Dedifferentiated amniotic fluid mesenchymal stem cell (primary cell): ENCODE data around the gene NRG3.
"Not testable (repeated sequence)": the region's sequence is repeated elsewhere in the genome, so short reads cannot be mapped to it uniquely, and the experiment has no call there.

ENCODE experiments used
- DNase-seq: peaks from one replicate; pipeline ENCODE4 v3.0.0-alpha.2; 2016; ENCODE audit errors: extremely low spot score

Gene NRG3

GRCh38 chr10:82981137-82981723, 1106.2 kb downstream of the NRG3 start:
- DNase-seq = no peak

- peak; percentile 94 for DNase-seq
Measured at GRCh38 chr10:82982110-82982608, 1107.2 kb downstream of the NRG3 start.

GRCh38 chr10:82986216-82986615, 1111.2 kb downstream of the NRG3 start:
- no peak for DNase-seq

GRCh38 chr10:83006479-83006878, 1131.5 kb downstream of the NRG3 start:
- DNase-seq = not testable (repeated sequence)

GRCh38 chr10:83007510-83007909, 1132.5 kb downstream of the NRG3 start:
- DNase-seq = no peak

- DNase-seq = peak; percentile 57
Measured at GRCh38 chr10:83012866-83013265, 1137.9 kb downstream of the NRG3 start.

GRCh38 chr10:83017076-83017867, 1142.3 kb downstream of the NRG3 start:
- no peak for DNase-seq

- peak; percentile 62 for DNase-seq
Measured at GRCh38 chr10:83023662-83024061, 1148.7 kb downstream of the NRG3 start.
